ENCODE results near the gene MYH10. TPM values are rescaled to one million over a fixed set of nuclear protein-coding genes. Genes with fewer than 3 reads are reported as not detected.

MYH10 gene
- total RNA-seq, 1 experiment from 2014 or later, result 1.6 TPM

DNA sequence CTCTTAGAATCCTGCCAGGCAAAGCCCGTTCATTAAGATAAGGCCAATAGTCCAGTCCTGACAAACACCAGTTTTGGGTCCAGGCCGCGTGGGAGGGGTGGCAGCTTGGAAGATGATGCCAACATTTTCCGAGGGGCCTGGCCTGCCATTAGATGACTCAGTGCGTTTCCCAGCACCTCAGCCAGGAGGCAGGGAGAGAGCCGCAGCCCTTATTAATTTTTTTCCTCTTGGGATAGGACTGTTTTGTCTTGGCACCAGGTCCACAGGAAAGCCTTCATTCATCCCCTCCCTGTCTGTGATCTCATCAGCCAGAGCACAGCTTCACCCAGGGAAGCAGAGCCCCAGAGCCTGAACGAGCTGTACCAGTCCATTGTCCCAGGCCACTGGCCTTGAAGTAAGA lies 199.6 kb downstream of the MYH10 start:
- H3K27me3 ChIP-seq (ENCODE audit: insufficient read depth, low read depth), result no peaks in the 10 kb centered on the region
- CTCF ChIA-PET, result interaction anchor here (0.6 kb wide), 1 partner anchor 337 kb away, joined by 7 read pairs; no protein-coding TSS in a partner anchor

DNA sequence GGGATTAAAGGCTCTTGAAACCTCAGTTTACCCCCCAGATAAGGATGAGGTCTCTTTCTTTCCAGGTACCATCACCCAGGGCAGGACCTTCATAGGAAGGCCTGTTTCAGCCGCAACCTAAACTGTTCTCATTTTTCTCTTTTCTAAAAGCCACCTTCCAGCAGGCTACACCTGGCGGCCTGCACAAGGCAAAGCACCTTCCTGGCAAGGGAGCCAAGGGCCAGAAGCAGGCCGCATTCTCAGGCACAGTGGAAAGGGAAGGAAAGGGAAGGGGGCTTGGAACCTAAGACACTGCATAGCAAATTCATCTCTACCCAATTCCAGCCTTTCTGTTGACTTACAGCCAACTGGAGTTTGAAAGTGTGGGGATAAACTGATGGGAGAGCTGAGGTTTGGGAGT lies 203.7 kb downstream of the MYH10 start:
- intact Hi-C loops (cut with micrococcal nuclease; ENCODE audit: unreplicated experiment), result no loop called here
- Histone ChIP-seq H3K4me2 (no peak overlapping the region), H3K4me1 (replicated peaks; ENCODE audit: insufficient read depth) (no peaks in the 10 kb centered on the region), H3K9me2 (ENCODE audit: insufficient read depth) (no peaks in the 10 kb centered on the region), H3F3A (ENCODE audit: insufficient read depth, low read depth) (no peaks in the 10 kb centered on the region), H3K4me3 (no peak overlapping the region), H4K20me1 (ENCODE audit: insufficient read depth) (no peaks in the 10 kb centered on the region), H3K27me3 (ENCODE audit: insufficient read depth, low read depth) (no peaks in the 10 kb centered on the region), H3K79me2 (ENCODE audit: low read depth) (no peaks in the 10 kb centered on the region), H2AFZ (no peak overlapping the region), H3K9me3 (ENCODE audit: insufficient read depth, low read depth) (no peaks in the 10 kb centered on the region), H3K27ac (no peak overlapping the region), H3K36me3 (ENCODE audit: low read depth) (no peaks in the 10 kb centered on the region)
- no TSS peak for BruUV-seq (replicated peaks)
- ChIA-PET POLR2A (ENCODE audit: unreplicated experiment) (no interaction called here), CTCF (no interaction called here)
- no peak for DNase-seq
- TF ChIP-seq, protein P1, sequence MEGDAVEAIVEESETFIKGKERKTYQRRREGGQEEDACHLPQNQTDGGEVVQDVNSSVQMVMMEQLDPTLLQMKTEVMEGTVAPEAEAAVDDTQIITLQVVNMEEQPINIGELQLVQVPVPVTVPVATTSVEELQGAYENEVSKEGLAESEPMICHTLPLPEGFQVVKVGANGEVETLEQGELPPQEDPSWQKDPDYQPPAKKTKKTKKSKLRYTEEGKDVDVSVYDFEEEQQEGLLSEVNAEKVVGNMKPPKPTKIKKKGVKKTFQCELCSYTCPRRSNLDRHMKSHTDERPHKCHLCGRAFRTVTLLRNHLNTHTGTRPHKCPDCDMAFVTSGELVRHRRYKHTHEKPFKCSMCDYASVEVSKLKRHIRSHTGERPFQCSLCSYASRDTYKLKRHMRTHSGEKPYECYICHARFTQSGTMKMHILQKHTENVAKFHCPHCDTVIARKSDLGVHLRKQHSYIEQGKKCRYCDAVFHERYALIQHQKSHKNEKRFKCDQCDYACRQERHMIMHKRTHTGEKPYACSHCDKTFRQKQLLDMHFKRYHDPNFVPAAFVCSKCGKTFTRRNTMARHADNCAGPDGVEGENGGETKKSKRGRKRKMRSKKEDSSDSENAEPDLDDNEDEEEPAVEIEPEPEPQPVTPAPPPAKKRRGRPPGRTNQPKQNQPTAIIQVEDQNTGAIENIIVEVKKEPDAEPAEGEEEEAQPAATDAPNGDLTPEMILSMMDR (conservative IDR thresholded peaks at IDR 0.05), result no peak
- no peak for TF ChIP-seq EZH2 (IDR thresholded peaks at IDR 0.05; ENCODE audit: low read depth)

More for the DNA sequence above, 199.6 kb downstream of the MYH10 start:
- no peak for DNase-seq
- no peaks in the 10 kb centered on the region for H3F3A ChIP-seq (ENCODE audit: insufficient read depth, low read depth)
- H3K9me3 ChIP-seq (ENCODE audit: insufficient read depth, low read depth), result no peaks in the 10 kb centered on the region
- H3K4me3 ChIP-seq, result no peak overlapping the region
- no peaks in the 10 kb centered on the region for H4K20me1 ChIP-seq (ENCODE audit: insufficient read depth)
- intact Hi-C loops (cut with micrococcal nuclease; ENCODE audit: unreplicated experiment), result no loop called here
- H3K36me3 ChIP-seq (ENCODE audit: low read depth), result no peaks in the 10 kb centered on the region
- BruUV-seq (replicated peaks), result no TSS peak
- no peak overlapping the region for H3K4me2 ChIP-seq
- H2AFZ ChIP-seq, result no peak overlapping the region
- no peaks in the 10 kb centered on the region for H3K4me1 ChIP-seq (replicated peaks; ENCODE audit: insufficient read depth)
- TF ChIP-seq, protein P1 (conservative IDR thresholded peaks at IDR 0.05), result no peak
- TF ChIP-seq EZH2 (IDR thresholded peaks at IDR 0.05; ENCODE audit: low read depth), result no peak
- no peaks in the 10 kb centered on the region for H3K9me2 ChIP-seq (ENCODE audit: insufficient read depth)
- H3K79me2 ChIP-seq (ENCODE audit: low read depth), result no peaks in the 10 kb centered on the region
- H3K27ac ChIP-seq, result no peak overlapping the region
- POLR2A ChIA-PET (ENCODE audit: unreplicated experiment), result no interaction called here

DNA sequence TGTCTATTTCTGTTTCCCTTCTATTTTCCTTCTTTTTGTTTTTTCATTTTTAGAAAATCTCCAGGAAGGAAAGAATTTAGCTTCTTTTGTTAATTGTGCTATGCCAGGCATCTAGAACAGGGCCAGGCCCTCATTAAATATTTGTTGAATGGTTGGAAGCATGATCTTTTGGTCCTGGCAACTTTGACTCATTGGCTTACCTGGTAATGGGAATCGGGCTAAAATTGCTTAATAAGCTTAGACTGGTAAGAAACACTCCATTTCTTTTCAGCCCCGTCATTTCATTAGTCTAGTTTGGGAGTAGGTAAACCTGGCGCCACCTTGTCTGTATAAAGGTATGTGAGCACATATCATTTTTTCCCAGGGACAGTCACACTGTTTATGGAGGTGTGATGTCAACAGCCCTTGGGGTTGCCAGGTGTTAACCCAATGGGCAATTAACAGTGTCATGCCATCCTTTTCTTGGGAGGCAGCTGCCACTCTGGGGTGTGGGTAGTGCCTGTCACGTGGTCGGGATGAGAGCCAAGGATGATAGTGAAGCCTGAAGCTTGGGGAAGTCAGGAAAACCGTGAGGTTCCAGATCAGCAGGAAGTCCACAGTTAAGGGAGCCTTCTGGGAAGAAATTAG lies 204.3 kb downstream of the MYH10 start:
- intact Hi-C loops (cut with micrococcal nuclease; ENCODE audit: unreplicated experiment), result no loop called here
- H3K27ac ChIP-seq, result no peak overlapping the region
- POLR2A ChIA-PET (ENCODE audit: unreplicated experiment), result no interaction called here

More for the DNA sequence above, 204.3 kb downstream of the MYH10 start:
- Histone ChIP-seq H3K4me1 (replicated peaks; ENCODE audit: insufficient read depth) (no peaks in the 10 kb centered on the region), H2AFZ (no peak overlapping the region), H3F3A (ENCODE audit: insufficient read depth, low read depth) (no peaks in the 10 kb centered on the region), H3K9me2 (ENCODE audit: insufficient read depth) (no peaks in the 10 kb centered on the region), H3K36me3 (ENCODE audit: low read depth) (no peaks in the 10 kb centered on the region), H3K27me3 (ENCODE audit: insufficient read depth, low read depth) (no peaks in the 10 kb centered on the region), H3K9me3 (ENCODE audit: insufficient read depth, low read depth) (no peaks in the 10 kb centered on the region), H4K20me1 (ENCODE audit: insufficient read depth) (no peaks in the 10 kb centered on the region), H3K4me3 (no peak overlapping the region), H3K79me2 (ENCODE audit: low read depth) (no peaks in the 10 kb centered on the region), H3K4me2 (no peak overlapping the region)
- peak in 1 of 2 experiments; percentile 56 for DNase-seq
- CTCF ChIA-PET, result interaction anchor here (0.7 kb wide), 1 partner anchor 15 kb away, joined by 7 read pairs; no protein-coding TSS in a partner anchor
- no TSS peak for BruUV-seq (replicated peaks)
- TF ChIP-seq EZH2 (IDR thresholded peaks at IDR 0.05; ENCODE audit: low read depth), result no peak
- TF ChIP-seq, protein P1 (conservative IDR thresholded peaks at IDR 0.05), result no peak

Other genes starting within 250 kb of the MYH10 start
- gene RPL26, start 247.5 kb downstream of the MYH10 start, total RNA-seq (2021), result 2,320 and 2,519 TPM in 2 replicates
- gene RNF222, start 232.9 kb downstream of the MYH10 start, total RNA-seq (2021), result 0.45 and 0.79 TPM in 2 replicates
- 60.8 and 78.4 TPM in 2 replicates for gene NDEL1, start 194.8 kb downstream of the MYH10 start, total RNA-seq (2021)
- gene CCDC42, start 114.1 kb upstream of the MYH10 start, total RNA-seq (2021), result not detected in 2 replicates
- not detected in 2 replicates for gene SPDYE4, start 127.8 kb upstream of the MYH10 start, total RNA-seq (2021)
- not detected in 2 replicates for gene MFSD6L, start 168.6 kb upstream of the MYH10 start, total RNA-seq (2021)
- not detected in 2 replicates for gene PIK3R6, start 236.9 kb upstream of the MYH10 start, total RNA-seq (2021)

Measured in PC-9 (cell line).